Activated naive CD8-positive, alpha-beta T cell treated with anti-CD3 and anti-CD28 coated beads, Interleukin-2, amount 50 U/mL, for 16 hours (primary cell): ENCODE results near the gene RHEX.
"Not testable (repeated sequence)": the region's sequence is repeated elsewhere in the genome, so short reads cannot be mapped to it uniquely, and the experiment has no call there.

Source experiments
- DNase-seq: peaks from one replicate; pipeline ENCODE4 v3.0.0-alpha.2; 2020; ENCODE audit warnings: low read depth, low spot score

RHEX gene

DNA sequence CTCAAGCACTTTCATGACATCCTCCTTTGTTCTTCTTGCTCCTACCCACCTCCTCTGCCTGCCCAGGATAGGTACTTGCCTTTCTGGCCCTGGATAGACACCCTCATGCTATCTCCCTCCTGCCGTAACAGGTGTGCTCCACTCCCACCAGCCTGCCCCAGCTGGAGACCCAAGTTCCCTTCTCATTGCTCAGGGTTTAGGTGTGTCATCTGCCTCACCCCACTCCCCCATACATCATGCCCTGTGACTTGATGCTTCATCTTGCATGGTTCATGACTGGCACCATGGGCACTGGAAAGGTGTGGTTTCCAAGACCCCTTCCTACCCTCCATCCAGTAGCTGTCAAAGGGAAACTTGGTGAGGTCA, 5.9 kb downstream of the RHEX start:
- no peak for DNase-seq

- DNase-seq = no peak
These were observed 6.5 kb downstream of the RHEX start for GRCh38 chr1:206059355-206059915.

DNA sequence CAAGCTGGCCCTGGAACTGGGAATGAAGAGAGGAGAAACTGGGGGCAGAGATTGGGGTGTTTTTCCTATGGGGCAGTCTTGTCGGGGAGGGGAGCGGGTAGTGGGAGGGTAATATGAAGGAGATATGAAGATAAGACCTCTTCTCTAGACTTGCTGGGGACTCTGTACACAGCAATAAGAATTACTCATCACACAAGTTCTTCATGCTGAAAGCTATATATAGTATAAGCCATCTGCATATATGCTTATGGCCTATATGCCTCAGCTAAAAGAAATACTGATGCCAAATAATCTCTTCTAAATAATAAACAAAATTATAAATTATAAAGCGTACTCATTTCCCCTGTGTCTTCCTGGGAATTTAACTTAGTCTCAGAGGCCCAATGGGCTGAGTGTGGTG, 7.9 kb downstream of the RHEX start:
- DNase-seq = no peak

DNA sequence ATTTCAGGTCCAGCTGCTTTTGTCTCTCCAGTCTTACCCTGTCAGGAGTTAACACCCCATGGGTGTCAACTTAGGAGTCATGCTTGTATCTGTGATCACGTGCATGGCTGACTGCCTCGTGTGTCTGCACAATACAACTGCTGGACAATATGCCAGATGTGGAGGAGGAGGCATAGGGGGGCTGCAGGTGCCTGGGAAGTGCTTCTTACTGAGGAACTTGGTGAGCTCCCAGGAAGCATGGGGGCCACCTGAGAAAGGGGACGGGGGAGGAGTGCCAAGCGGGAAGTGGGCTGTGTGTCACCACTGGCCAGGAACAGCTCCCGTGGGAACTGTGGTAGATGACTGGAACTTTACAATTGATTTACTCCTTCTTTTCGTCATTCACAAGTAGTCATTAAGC, 9.5 kb downstream of the RHEX start:
- no peak for DNase-seq

GRCh38 chr1:206064001-206064400, 11.0 kb downstream of the RHEX start:
- DNase-seq = not testable (repeated sequence)

GRCh38 chr1:206064501-206064900, 11.5 kb downstream of the RHEX start:
- DNase-seq = not testable (repeated sequence)

DNA sequence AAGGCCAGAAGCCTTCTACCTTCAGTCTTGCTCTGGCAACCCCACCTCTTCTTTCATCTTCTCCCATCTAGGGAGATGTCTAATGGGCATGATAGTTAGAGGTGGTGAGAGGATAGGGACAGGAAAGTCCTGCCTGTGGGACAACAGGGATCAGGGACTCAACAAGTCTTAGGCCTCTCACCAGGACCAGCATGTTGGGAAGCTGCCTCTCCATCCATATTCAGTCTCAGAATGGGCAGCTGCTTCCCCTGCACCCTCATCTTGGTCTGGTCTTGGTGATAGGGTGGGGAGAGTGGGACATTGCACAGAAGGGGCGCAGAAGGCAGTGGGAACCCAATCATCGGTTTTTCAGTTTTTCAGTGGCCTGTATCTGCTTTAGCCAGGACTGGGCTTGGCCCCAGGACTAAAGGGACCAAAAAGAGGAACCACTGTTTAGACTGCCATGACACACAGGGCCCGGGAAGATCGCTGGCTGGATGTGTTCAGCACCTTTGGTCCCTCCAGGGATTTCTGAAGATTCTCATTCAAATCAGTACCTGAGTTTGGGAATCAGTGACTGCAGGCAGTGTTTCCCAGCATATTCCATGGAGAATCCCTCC, 12.7 kb downstream of the RHEX start:
- no peak for DNase-seq

GRCh38 chr1:206066479-206067171, 13.7 kb downstream of the RHEX start:
- no peak for DNase-seq

- DNase-seq = no peak
These were observed 14.7 kb downstream of the RHEX start for GRCh38 chr1:206067486-206068227.

- DNase-seq = no peak
These were observed 15.3 kb downstream of the RHEX start for GRCh38 chr1:206068314-206068713.

DNA sequence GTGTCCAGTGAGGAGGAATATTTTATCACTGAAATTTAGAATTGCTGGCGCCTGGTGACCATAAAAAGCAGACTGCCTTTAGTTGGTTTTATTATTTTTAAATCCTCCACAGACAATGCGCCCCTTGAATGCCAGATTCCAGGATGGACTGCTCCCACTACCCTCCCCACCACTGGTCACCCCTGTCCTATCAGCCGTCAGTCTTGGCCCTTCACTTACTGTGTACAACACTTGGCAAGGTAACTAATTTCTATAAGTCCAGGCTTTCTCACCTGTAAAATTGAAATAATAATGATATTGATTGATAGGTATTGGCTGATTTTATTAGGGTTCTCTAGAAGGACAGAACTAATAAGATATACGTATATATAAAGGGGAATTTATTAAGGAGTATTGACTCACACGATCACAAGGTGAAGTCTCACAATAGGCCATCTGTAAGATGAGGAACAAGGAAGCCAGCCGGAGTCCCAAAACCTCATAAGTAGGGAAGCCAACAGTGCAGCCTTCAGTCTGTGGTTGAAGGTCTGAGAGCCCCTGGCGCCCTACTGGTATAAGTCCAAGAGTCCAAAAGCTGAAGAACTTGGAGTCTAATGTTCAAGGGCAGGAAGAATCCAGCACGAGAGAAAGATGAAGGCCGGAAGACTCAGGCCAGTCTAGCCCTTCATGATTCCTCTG, 17.8 kb downstream of the RHEX start:
- DNase-seq = no peak

- no peak for DNase-seq
These were observed 21.9 kb downstream of the RHEX start for GRCh38 chr1:206074839-206075238.

DNA sequence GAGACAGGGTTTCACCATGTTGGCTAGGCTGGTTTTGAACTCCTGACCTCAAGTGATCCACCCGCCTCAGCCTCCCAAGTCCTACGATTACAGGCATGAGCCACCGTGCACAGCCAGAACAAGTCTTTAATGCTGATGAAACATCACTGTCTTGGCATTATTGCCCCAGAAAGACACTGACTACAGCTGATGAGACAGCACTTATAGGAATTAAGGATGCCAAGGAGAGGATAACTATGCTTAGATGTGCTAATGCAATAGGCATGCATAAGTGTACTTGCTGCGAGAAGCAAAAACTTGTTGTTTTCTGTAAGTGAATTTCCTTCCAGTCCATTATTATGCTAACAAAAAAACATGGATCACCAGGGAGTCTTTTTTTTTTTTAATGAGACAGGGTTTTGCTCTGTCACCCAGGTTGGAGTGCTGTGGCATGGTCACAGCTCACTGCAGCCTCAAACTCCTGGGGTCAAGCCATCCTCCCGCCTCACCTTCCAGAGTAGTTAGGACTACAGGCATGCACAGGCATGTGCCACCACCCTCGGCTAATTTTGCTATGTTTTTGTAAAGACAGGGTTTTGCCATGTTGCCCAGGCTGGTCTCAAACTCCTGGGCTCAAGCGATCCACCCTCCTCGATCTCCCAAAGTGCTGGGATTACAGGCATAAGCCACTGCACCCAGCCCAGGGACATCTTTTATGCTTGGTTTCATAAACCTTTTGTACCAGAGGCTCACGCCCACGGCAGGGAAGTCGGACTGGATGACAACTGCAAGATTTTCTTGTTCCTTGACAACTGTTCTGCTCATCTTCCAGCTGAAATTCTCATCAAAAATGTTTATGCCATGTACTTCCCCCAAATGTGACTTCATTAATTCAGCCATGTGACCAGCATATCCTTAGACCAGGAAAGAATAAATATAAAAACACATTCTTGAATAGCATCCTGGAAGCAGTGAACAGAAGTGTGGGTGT, 23.1 kb downstream of the RHEX start:
- no peak for DNase-seq

DNA sequence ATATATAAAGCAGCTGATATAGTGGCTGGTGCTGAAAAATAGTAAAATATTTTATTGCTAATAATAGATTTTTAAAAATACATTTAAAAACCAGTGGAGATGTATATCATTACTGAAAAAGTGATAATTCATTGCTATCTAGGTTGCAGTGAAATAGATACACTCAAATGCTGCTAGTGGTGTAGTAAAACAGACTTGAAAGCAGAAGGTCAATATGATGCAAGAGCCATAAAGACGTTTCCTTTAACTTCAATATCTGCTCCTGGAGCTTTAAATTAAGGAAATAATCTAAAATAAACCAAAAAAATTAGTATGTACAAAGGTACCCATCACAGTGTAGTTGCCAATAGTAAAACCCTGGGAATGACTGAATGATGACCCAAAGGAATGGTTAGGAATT, 26.2 kb downstream of the RHEX start:
- no peak for DNase-seq

DNA sequence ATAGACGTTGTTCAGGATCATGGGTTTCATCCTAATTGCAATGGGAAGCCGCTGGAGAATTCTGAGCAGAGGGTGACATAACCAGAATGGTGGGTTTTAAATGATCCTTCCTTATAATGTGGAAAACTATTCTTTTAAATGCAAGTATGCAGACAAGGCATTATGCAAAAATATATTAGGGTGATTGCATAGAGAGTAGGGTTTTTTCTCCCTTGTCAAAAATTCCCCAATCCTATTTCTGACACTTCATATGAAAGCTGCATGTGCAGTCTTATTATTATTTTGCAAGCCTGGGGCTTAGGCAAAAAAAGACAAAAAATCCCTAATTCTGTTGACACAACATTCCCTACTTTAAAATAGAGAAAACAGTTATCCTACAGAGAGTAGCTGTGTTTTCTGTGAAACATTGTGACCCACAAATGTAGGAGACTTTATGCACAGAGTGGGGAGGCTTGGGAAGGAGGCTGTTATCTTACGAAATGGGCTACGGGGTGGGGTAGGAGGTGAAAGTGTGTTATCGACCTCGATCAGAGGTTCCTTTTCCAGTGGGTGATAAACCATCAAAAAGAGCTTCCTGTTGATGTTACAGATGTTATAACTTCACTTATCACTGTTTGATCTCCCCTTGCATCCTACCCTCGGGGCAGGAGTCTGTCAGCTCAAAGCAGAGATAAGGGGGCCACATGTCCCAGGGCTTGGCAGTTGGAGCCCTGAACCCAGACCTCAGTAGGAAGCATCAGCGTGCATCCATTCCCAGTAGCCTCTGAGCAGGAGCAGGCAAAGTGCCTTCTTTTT, 27.2 kb downstream of the RHEX start:
- no peak for DNase-seq

- DNase-seq = no peak
These were observed 28.9 kb downstream of the RHEX start for GRCh38 chr1:206081856-206082255.

DNA sequence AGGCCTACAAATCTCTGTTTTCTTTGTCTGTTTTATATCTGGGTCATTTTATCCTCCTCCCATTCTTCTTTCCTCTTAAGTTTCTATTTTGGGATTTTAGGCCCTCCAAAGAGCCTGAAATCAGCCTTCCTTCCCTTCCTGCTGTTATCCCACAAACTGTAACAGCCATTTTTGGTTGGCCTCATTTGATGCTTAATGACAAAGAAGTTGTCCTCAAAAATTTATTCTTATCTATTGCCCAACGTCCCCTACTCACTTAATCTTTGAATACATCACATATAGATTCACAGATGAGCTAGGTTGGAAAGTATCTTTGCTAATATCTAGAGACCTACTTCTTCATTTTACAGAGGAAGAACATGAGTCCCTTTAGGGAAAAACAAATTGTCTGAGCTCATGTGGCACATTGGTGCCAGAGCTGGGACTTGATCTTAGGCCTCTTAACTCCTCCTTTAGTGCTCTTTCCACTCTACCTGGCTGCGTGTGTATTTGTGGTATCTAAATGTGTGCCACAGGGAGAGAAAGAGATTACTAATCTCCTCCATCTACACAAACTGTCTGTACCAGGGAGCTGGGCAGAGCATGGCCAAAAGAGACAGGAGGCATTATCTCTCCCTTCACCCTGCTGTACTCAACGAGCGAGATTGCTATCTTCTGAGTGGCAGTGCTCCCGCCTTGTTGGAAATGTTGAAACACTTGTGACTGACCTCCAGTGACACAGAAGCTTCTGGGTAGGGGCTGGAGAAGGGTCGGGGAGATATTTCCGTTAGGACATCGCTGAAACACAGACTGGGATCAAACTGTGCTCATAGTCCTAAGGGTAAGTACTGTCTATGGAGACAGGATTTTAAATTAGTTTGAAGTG, 30.1 kb downstream of the RHEX start:
- no peak for DNase-seq

GRCh38 chr1:206083750-206084149, 30.8 kb downstream of the RHEX start:
- DNase-seq = no peak

DNA sequence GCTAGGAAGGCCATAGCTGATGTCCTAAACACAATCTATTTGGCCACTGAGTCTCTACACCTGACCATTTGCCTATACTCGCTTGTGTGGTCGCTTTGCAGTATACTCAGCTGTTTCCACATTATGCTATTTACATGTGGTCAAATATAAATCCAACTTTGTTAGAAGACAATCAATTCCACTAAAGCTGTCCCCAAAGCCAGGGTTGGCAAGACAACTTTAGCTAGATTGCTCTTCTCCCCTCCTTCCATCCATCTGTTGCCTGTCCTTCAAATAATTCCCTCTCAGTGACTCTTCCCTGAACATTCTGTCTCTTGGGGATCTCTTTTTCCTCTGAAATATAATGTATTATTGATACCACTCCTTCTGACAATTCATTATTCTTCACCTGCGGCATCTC, 34.1 kb downstream of the RHEX start:
- DNase-seq = no peak
